Hepatocyte (in vitro differentiated cells): ENCODE results near the gene DEXI.

Source experiments
- CTCF ChIP-seq: fragments of 200-600 bp; sonication (generic); IDR thresholded peaks from 2 replicates; pipeline ENCODE4 v1.5.1; 2016; ENCODE audit warnings: antibody characterized with exemption, mild to moderate bottlenecking; ENCODE audit not compliant: poor library complexity
- EZH2 ChIP-seq: fragments of 200-600 bp; sonication (generic); IDR thresholded peaks from 2 replicates; pipeline ENCODE4 v1.6.1; 2016; ENCODE audit warnings: antibody characterized with exemption, mild to moderate bottlenecking, borderline replicate concordance
- EZH2phosphoT487 ChIP-seq: fragments of 200-600 bp; sonication (generic); IDR thresholded peaks from one replicate; pipeline ENCODE4 v1.6.1; 2018; ENCODE audit warnings: antibody characterized with exemption, mild to moderate bottlenecking, low read depth, moderate library complexity; ENCODE audit not compliant: unreplicated experiment, severe bottlenecking

GRCh38 chr16:10938321-10938720 lies 3.9 kb downstream of the DEXI start:
- TF ChIP-seq CTCF (no peak), EZH2 (no peak), EZH2phosphoT487 (no peak)
